ENCODE measurements around the gene ARHGAP26. TPM values are rescaled to one million over a fixed set of nuclear protein-coding genes. Genes with fewer than 3 reads are reported as not detected.

The ARHGAP26 gene
- polyA plus RNA-seq, 3 donors: 26.5 to 56.8 (median 28.7) TPM

DNA sequence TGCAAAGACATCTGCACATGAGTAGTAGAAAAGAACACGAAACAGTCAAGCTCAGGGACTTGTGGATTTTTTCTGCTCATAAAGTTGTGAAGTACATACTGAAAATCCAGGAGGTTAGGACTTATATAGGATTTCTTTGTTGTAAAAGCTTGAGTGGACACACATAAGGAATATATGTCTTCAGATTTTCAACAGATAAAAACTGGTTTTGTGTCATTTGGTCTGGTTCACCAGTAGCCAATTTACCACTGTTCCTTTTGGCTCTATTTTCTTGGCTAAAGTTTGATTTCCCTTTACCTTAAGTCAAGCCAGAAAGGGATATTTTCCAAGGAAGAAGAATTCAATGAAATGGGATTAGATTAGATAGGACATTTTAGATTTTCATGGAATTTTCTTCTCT lies 429.0 kb downstream of the ARHGAP26 start:
- Histone ChIP-seq H3K4me3 (replicated peaks in 1 of 3; ENCODE audit: low read depth in 2 of 3, low read length in 3 of 3) (no peak overlapping the region), H3K9me3 (replicated peaks in 1 of 2; ENCODE audit: control insufficient read depth in 1 of 2, insufficient read depth in 1 of 2, low read length in 2 of 2) (no peaks in the 10 kb centered on the region), H3K27me3 (ENCODE audit: control insufficient read depth in 2 of 2, insufficient read depth in 2 of 2, low read length in 2 of 2) (no peaks in the 10 kb centered on the region), H2AFZ (ENCODE audit: insufficient read depth, low read depth, low read length, poor library complexity, severe bottlenecking) (no peak overlapping the region), H3K79me2 (ENCODE audit: insufficient read depth, low read length) (no peaks in the 10 kb centered on the region), H3K9ac (ENCODE audit: insufficient read depth, low read length, poor library complexity, severe bottlenecking) (no peak overlapping the region), H4K20me1 (ENCODE audit: insufficient read depth, low read length) (peaks cover 47% of the 10 kb centered on the region), H3K36me3 (replicated peaks in 1 of 2; ENCODE audit: control insufficient read depth in 1 of 2, insufficient read depth in 2 of 2, low read length in 2 of 2) (peaks cover 0 to 30% of the 10 kb centered on the region in 2 donors), H3K4me1 (ENCODE audit: control insufficient read depth in 1 of 2, insufficient read depth in 2 of 2, low read length in 2 of 2) (peaks cover 13 to 16% of the 10 kb centered on the region in 2 donors), H3K27ac (ENCODE audit: low read depth in 1 of 2, low read length in 2 of 2) (no peak overlapping the region), H3K4me2 (replicated peaks; ENCODE audit: extremely low read depth, low read length, poor library complexity, severe bottlenecking) (no peak overlapping the region)
- peaks cover 16% of the 10 kb centered on the region for H3K4me1 Mint-ChIP-seq
- no CpG with 5 or more reads among the region's 1 CpG for WGBS (ENCODE audit: insufficient coverage)
- TF ChIP-seq, protein P1, sequence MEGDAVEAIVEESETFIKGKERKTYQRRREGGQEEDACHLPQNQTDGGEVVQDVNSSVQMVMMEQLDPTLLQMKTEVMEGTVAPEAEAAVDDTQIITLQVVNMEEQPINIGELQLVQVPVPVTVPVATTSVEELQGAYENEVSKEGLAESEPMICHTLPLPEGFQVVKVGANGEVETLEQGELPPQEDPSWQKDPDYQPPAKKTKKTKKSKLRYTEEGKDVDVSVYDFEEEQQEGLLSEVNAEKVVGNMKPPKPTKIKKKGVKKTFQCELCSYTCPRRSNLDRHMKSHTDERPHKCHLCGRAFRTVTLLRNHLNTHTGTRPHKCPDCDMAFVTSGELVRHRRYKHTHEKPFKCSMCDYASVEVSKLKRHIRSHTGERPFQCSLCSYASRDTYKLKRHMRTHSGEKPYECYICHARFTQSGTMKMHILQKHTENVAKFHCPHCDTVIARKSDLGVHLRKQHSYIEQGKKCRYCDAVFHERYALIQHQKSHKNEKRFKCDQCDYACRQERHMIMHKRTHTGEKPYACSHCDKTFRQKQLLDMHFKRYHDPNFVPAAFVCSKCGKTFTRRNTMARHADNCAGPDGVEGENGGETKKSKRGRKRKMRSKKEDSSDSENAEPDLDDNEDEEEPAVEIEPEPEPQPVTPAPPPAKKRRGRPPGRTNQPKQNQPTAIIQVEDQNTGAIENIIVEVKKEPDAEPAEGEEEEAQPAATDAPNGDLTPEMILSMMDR (IDR thresholded peaks at IDR 0.05): no peak
- no peak for DNase-seq
- H3K27ac Mint-ChIP-seq: no peak overlapping the region
- peaks cover 0 to 7% (median 2%) of the 10 kb centered on the region in 7 donors for H3K9me3 Mint-ChIP-seq
- no peak overlapping the region for H3K4me3 Mint-ChIP-seq
- H3K36me3 Mint-ChIP-seq: peaks cover 35 to 56% of the 10 kb centered on the region in 2 donors
- intact Hi-C loops (cut with micrococcal nuclease): no loop called here
- peaks cover 0 to 1% (median 0%) of the 10 kb centered on the region in 3 donors for H3K27me3 Mint-ChIP-seq (ENCODE audit: low read depth in 3 of 3)

DNA sequence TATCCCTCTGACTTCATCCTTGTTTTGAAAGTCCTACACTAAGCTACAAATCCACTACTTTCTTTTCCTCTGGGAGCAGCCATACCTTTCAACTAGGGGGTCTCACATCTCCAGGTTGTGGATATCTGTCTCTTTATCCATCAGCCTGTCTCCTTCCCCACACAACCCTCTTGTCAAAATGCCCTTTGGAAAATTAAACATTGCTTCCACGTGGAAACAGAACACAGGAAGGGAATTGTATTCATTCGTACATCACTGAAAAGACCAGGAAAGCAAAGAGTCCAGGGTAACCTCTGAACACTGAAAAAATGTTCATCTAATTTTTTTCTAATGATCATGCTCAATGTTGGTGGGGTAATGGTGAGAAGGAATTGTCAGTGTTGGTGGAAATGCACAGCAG lies 429.7 kb downstream of the ARHGAP26 start:
- intact Hi-C loops (cut with micrococcal nuclease): no loop called here

More for the DNA sequence above, 429.7 kb downstream of the ARHGAP26 start:
- Histone ChIP-seq H3K79me2 (ENCODE audit: insufficient read depth, low read length) (no peaks in the 10 kb centered on the region), H3K4me1 (ENCODE audit: control insufficient read depth in 1 of 2, insufficient read depth in 2 of 2, low read length in 2 of 2) (peaks cover 9% of the 10 kb centered on the region in 2 donors), H3K27ac (ENCODE audit: low read depth in 1 of 2, low read length in 2 of 2) (no peak overlapping the region), H3K9ac (ENCODE audit: insufficient read depth, low read length, poor library complexity, severe bottlenecking) (no peak overlapping the region), H3K4me2 (replicated peaks; ENCODE audit: extremely low read depth, low read length, poor library complexity, severe bottlenecking) (no peak overlapping the region), H3K27me3 (ENCODE audit: control insufficient read depth in 2 of 2, insufficient read depth in 2 of 2, low read length in 2 of 2) (no peaks in the 10 kb centered on the region), H4K20me1 (ENCODE audit: insufficient read depth, low read length) (peaks cover 45% of the 10 kb centered on the region), H3K4me3 (replicated peaks in 1 of 3; ENCODE audit: low read depth in 2 of 3, low read length in 3 of 3) (no peak overlapping the region), H3K9me3 (replicated peaks in 1 of 2; ENCODE audit: control insufficient read depth in 1 of 2, insufficient read depth in 1 of 2, low read length in 2 of 2) (no peaks in the 10 kb centered on the region), H3K36me3 (replicated peaks in 1 of 2; ENCODE audit: control insufficient read depth in 1 of 2, insufficient read depth in 2 of 2, low read length in 2 of 2) (peaks cover 0 to 30% of the 10 kb centered on the region in 2 donors), H2AFZ (ENCODE audit: insufficient read depth, low read depth, low read length, poor library complexity, severe bottlenecking) (no peak overlapping the region)
- TF ChIP-seq, protein P1 (IDR thresholded peaks at IDR 0.05): no peak
- DNase-seq: no peak
- H3K9me3 Mint-ChIP-seq: peaks cover 0 to 6% (median 2%) of the 10 kb centered on the region in 7 donors
- H3K4me3 Mint-ChIP-seq: no peak overlapping the region
- H3K4me1 Mint-ChIP-seq: peaks cover 9% of the 10 kb centered on the region
- H3K27ac Mint-ChIP-seq: peak overlapping the region in 1 of 7 donors; percentile 54
- 83% methylated on average over 1 of the region's 2 CpGs for WGBS (ENCODE audit: insufficient coverage)
- peaks cover 35 to 51% of the 10 kb centered on the region in 2 donors for H3K36me3 Mint-ChIP-seq
- peaks cover 0 to 1% (median 0%) of the 10 kb centered on the region in 3 donors for H3K27me3 Mint-ChIP-seq (ENCODE audit: low read depth in 3 of 3)
